ENCODE results near the gene STAP2. TPM values are rescaled to one million over a fixed set of nuclear protein-coding genes. Genes with fewer than 3 reads are reported as not detected.

The STAP2 gene
- total and polyA plus RNA-seq, 10 of the 15 experiments (the other 5 are each of a cell fraction or from before 2014, with no cell fraction given) = 0.84 to 22.4 (median 15.2) TPM

GRCh38 chr19:4338441-4339355 is at the start of gene STAP2 (continued):
- TF ChIP-seq RB1 (IDR thresholded peaks at IDR 0.05; ENCODE audit: borderline replicate concordance) (no peak), SIX5 (IDR thresholded peaks at IDR 0.05; ENCODE audit: low read depth, low read length, severe bottlenecking) (no peak), BMI1 (IDR thresholded peaks at IDR 0.05; ENCODE audit: borderline replicate concordance) (no peak), POLR2A (IDR thresholded peaks at IDR 0.05; ENCODE audit: low read depth, low read length) (peak; percentile 45; the same call in 1 of the 2 replicates), SPI1 (IDR thresholded peaks at IDR 0.05; ENCODE audit: borderline replicate concordance, insufficient read depth, low read depth, low read length) (0 out of 2 replicates have a peak, but pooled peaks have one; percentile 1), NFXL1 (IDR thresholded peaks at IDR 0.05; ENCODE audit: borderline replicate concordance) (no peak), HSF1 (IDR thresholded peaks at IDR 0.05; ENCODE audit: low read depth, low read length) (no peak), IRF3 (IDR thresholded peaks at IDR 0.05) (no peak), CEBPZ (IDR thresholded peaks at IDR 0.05; ENCODE audit: low read depth, low read length) (no peak), USF2 (IDR thresholded peaks at IDR 0.05; ENCODE audit: borderline replicate concordance, low read depth, low read length) (no peak), DPF2 (IDR thresholded peaks at IDR 0.05) (no peak), HCFC1 (IDR thresholded peaks at IDR 0.05; ENCODE audit: low read length) (no peak), NFIC (IDR thresholded peaks at IDR 0.05; ENCODE audit: low read depth, low read length) (no peak), IRF5 (IDR thresholded peaks at IDR 0.05; ENCODE audit: borderline replicate concordance) (no peak), BCL3 (IDR thresholded peaks at IDR 0.05; ENCODE audit: borderline replicate concordance, insufficient read depth, low read depth, low read length, poor library complexity, severe bottlenecking) (no peak), SKIL (IDR thresholded peaks at IDR 0.05; ENCODE audit: low read depth, poor library complexity, severe bottlenecking) (no peak)

All from GM12878 (cell line).